ENCODE measurements around the gene PIK3C2G.

GRCh38 chr12:18382236-18382885 is 121.0 kb downstream of the PIK3C2G start:
- no peak for TF ChIP-seq CTCF (IDR thresholded peaks at IDR 0.05)
- TF ChIP-seq POLR2A (IDR thresholded peaks at IDR 0.05) = no peak

All from tibial nerve (tissue), 3 donors.